Natural killer cell (primary cell): Measurements from ENCODE around the gene TMEM119. TPM values are rescaled to one million over a fixed set of nuclear protein-coding genes. Genes with fewer than 3 reads are reported as not detected.

ENCODE experiments used
- ATAC-seq, 3 donors: fragments of 150-1000 bp in 2 of 3; fragments of 200-7000 bp in 1 of 3; cut with Tn5 transposase; 1 replicate in 1 of 3; 2 replicates in 2 of 3; pipeline ENCODE4 v1.10.0; 2021; ENCODE audit warnings: mild to moderate bottlenecking in 2 of 3, moderate library complexity in 2 of 3
- DNase-seq, 2 donors: peaks; one replicate each; pipeline versions ENCODE4 v3.0.0 to v3.0.0-alpha.2; 2013 to 2021; ENCODE audit warnings: mixed read lengths in 1 of 2
- H3K27ac ChIP-seq: one replicate; pipeline ENCODE4 v1.5.1; 2013; ENCODE audit warnings: mild to moderate bottlenecking, low read length
- H3K27me3 ChIP-seq: one replicate; pipeline ENCODE4 v1.6.1; 2013; ENCODE audit warnings: low read length; ENCODE audit not compliant: control insufficient read depth, insufficient read depth
- H3K36me3 ChIP-seq: one replicate; pipeline ENCODE4 v1.6.1; 2013; ENCODE audit warnings: low read length; ENCODE audit not compliant: control insufficient read depth, insufficient read depth
- H3K4me1 ChIP-seq: one replicate; pipeline ENCODE4 v1.6.1; 2013; ENCODE audit warnings: low read length; ENCODE audit not compliant: control insufficient read depth, insufficient read depth
- H3K4me3 ChIP-seq: one replicate; pipeline ENCODE4 v1.5.1; 2013; ENCODE audit warnings: low read length
- H3K9me3 ChIP-seq: one replicate; pipeline ENCODE4 v1.6.1; 2013; ENCODE audit warnings: low read length; ENCODE audit not compliant: control insufficient read depth, insufficient read depth
- H3K27ac Mint-ChIP-seq, 2 donors: one replicate each; pipeline ENCODE4 v1.8.0; 2022; ENCODE audit warnings: mild to moderate bottlenecking in 2 of 2, mixed read lengths in 2 of 2, moderate library complexity in 1 of 2
- H3K27me3 Mint-ChIP-seq, 2 donors: one replicate each; pipeline ENCODE4 v1.8.0; 2022; ENCODE audit warnings: low read depth in 2 of 2, mixed read lengths in 2 of 2
- H3K36me3 Mint-ChIP-seq: one replicate; pipeline ENCODE4 v1.8.0; 2022; ENCODE audit warnings: mixed read lengths
- H3K4me1 Mint-ChIP-seq, 2 donors: one replicate each; pipeline ENCODE4 v1.8.0; 2022; ENCODE audit warnings: mixed read lengths in 2 of 2
- H3K4me3 Mint-ChIP-seq: one replicate; pipeline ENCODE4 v1.8.0; 2022; ENCODE audit warnings: mild to moderate bottlenecking, moderate library complexity, mixed read lengths
- H3K9me3 Mint-ChIP-seq, 2 donors: one replicate each; pipeline ENCODE4 v1.8.0; 2022; ENCODE audit warnings: mixed read lengths in 2 of 2
- WGBS: methylation state at CpG from one replicate; pipeline ENCODE4 v1.1.7; 2013; ENCODE audit warnings: missing lambda C conversion rate; ENCODE audit not compliant: insufficient coverage; 5-methylcytosine and 5-hydroxymethylcytosine counted together
- intact Hi-C: fragments of 100-400 bp; cut with micrococcal nuclease; formaldehyde crosslinking; loops from one replicate; pipeline ENCODE4 v1.14.2; 2022
- total RNA-seq, 4 donors: library from RNA; stranded (reverse); fragments of 120-200 nt in 1 of 4; gene quantifications; one replicate each; pipeline versions ENCODE4 v1.2.3 to v1.2.4, GENCODE V29; 2013 to 2022
- TF ChIP-seq, protein P1 (sequence below): fragments of 200-600 bp; IDR thresholded peaks from one replicate; pipeline ENCODE4 v1.8.0; 2022; ENCODE audit warnings: antibody characterized with exemption

TMEM119 gene
- total RNA-seq, 3 donors from 2014 or later (not counting 1 experiment from before 2014, with no cell fraction given) = 0.70 to 3.4 (median 0.71) TPM

DNA sequence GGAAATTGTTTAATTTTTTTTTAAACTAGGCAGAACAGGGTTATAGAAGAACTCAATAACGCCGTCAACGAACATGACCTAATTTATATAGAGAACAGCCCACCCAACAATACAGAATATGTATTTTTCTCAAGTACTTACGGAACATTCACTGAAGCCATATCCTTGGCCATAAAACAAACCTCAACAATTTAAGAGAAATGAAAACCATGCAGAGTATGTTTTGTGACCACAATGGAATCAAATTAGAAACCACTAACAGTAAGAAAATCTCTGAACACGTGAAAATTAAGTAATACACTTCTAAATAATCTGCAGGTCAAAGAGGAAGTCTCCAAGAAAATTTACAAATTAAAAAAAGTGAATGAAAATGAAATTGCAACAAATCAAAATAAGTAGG is 46.3 kb downstream of the TMEM119 start:
- 57% methylated on average over 4 of the region's 5 CpGs for WGBS
- peaks cover 26% of the 10 kb centered on the region for H3K36me3 ChIP-seq
- ATAC-seq = no peak
- TF ChIP-seq, protein P1, sequence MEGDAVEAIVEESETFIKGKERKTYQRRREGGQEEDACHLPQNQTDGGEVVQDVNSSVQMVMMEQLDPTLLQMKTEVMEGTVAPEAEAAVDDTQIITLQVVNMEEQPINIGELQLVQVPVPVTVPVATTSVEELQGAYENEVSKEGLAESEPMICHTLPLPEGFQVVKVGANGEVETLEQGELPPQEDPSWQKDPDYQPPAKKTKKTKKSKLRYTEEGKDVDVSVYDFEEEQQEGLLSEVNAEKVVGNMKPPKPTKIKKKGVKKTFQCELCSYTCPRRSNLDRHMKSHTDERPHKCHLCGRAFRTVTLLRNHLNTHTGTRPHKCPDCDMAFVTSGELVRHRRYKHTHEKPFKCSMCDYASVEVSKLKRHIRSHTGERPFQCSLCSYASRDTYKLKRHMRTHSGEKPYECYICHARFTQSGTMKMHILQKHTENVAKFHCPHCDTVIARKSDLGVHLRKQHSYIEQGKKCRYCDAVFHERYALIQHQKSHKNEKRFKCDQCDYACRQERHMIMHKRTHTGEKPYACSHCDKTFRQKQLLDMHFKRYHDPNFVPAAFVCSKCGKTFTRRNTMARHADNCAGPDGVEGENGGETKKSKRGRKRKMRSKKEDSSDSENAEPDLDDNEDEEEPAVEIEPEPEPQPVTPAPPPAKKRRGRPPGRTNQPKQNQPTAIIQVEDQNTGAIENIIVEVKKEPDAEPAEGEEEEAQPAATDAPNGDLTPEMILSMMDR = no peak
- no peaks in the 10 kb centered on the region for H3K4me1 ChIP-seq
- H3K9me3 Mint-ChIP-seq = no peaks in the 10 kb centered on the region
- no peak for DNase-seq
- H3K27ac ChIP-seq = no peak overlapping the region
- peaks cover 11% of the 10 kb centered on the region for H3K36me3 Mint-ChIP-seq
- H3K4me3 ChIP-seq = no peak overlapping the region
- peak overlapping the region; percentile 22 to 46 for H3K27ac Mint-ChIP-seq
- no peaks in the 10 kb centered on the region for H3K27me3 Mint-ChIP-seq
- no peaks in the 10 kb centered on the region for H3K27me3 ChIP-seq
- peaks cover 52 to 54% of the 10 kb centered on the region in 2 donors for H3K4me1 Mint-ChIP-seq
- intact Hi-C loops = no loop called here
- no peak overlapping the region for H3K4me3 Mint-ChIP-seq
- H3K9me3 ChIP-seq = no peaks in the 10 kb centered on the region

DNA sequence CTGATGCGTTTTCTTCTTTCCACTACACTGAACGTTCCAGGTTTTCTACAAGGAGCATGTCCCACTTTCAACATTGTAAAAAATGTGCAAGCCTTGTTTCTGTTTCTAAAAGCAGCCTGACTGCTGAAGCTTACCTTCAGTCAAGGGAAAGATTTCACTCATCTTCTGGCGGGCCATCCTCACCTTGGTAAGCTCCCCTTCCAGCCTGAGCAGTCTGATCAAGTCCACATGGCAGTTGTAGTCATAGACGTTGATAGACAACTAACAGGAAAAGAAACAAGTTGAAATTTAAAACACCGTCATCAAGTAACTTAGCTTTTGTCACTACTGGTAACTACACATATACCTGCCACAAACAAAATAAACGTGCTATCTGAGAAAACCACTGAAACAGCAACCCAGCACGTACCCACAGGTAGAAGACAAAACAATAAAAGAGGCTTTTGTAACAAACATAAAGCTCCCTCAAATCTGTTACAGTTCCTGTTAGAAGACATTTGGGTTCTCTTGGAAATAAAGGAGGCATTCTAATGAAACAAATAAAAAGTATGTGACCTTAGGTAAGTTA is 48.8 kb downstream of the TMEM119 start:
- Mint-ChIP-seq H3K27me3 (no peaks in the 10 kb centered on the region), H3K4me3 (no peak overlapping the region), H3K27ac (peak overlapping the region in 1 of 2 donors; percentile 36), H3K9me3 (no peaks in the 10 kb centered on the region), H3K36me3 (peaks cover 20% of the 10 kb centered on the region), H3K4me1 (peaks cover 43 to 49% of the 10 kb centered on the region in 2 donors)
- Histone ChIP-seq H3K36me3 (peaks cover 45% of the 10 kb centered on the region), H3K4me3 (no peak overlapping the region), H3K9me3 (no peaks in the 10 kb centered on the region), H3K4me1 (no peaks in the 10 kb centered on the region), H3K27me3 (no peaks in the 10 kb centered on the region), H3K27ac (no peak overlapping the region)
- 76% methylated on average over 7 of the region's 7 CpGs for WGBS
- no peak for DNase-seq
- intact Hi-C loops = no loop called here
- TF ChIP-seq, protein P1 = no peak
- ATAC-seq = no peak

DNA sequence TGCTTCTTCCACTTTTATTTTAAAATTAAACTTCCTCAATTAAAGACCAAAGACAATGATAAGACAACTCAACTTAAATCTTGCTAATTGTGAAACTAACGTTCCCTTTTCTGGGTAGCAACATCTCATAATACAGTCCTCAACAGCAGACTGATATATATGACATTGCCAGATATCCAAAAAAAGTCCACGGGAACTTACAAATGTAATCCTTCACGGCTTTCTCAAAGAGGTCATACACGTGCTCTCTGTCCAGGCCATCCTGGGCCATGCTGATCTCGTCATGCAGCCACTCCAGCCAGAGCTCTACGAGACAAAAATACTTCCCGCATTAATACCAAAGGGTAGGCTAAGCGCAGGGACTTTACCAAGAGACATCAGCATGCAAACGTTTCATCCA is 50.2 kb downstream of the TMEM119 start:
- TF ChIP-seq, protein P1 = no peak
- Mint-ChIP-seq H3K4me1 (peaks cover 32 to 47% of the 10 kb centered on the region in 2 donors), H3K27ac (no peak overlapping the region), H3K27me3 (no peaks in the 10 kb centered on the region), H3K4me3 (no peak overlapping the region), H3K36me3 (peaks cover 29% of the 10 kb centered on the region), H3K9me3 (no peaks in the 10 kb centered on the region)
- 89% methylated on average over 9 of the region's 9 CpGs for WGBS
- no peak overlapping the region for H3K4me3 ChIP-seq
- H3K27ac ChIP-seq = no peak overlapping the region
- ATAC-seq = no peak
- no peaks in the 10 kb centered on the region for H3K4me1 ChIP-seq
- peaks cover 58% of the 10 kb centered on the region for H3K36me3 ChIP-seq
- no peak for DNase-seq
- no peaks in the 10 kb centered on the region for H3K9me3 ChIP-seq
- H3K27me3 ChIP-seq = no peaks in the 10 kb centered on the region
- intact Hi-C loops = no loop called here

DNA sequence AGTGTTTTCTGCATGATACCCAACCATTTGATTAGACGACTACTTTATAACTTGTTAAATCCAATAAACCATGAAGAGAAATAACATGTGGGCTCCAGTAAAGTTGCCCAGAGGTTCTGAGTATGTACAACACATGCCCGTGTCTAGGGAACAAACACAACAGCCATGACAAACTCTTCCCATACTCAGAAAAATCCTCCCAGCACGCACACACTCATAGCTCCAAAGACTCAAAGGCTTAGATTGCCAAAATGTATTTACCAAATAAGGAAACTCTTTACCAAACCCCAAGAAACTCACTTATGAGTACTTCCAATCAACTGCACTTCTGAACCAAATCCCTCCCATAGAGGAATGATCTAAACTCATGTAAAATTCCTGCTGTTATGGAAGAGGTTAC is 54.2 kb downstream of the TMEM119 start:
- H3K4me1 ChIP-seq = no peaks in the 10 kb centered on the region
- WGBS = 98% methylated on average over 3 of the region's 3 CpGs
- H3K9me3 ChIP-seq = no peaks in the 10 kb centered on the region
- Mint-ChIP-seq H3K4me3 (no peak overlapping the region), H3K27ac (no peak overlapping the region), H3K4me1 (peaks cover 16 to 26% of the 10 kb centered on the region in 2 donors), H3K9me3 (no peaks in the 10 kb centered on the region), H3K36me3 (peaks cover 29% of the 10 kb centered on the region), H3K27me3 (no peaks in the 10 kb centered on the region)
- H3K27me3 ChIP-seq = no peaks in the 10 kb centered on the region
- no peak overlapping the region for H3K4me3 ChIP-seq
- H3K27ac ChIP-seq = no peak overlapping the region
- intact Hi-C loops = no loop called here
- DNase-seq (no peak), ATAC-seq (no peak)
- peaks cover 62% of the 10 kb centered on the region for H3K36me3 ChIP-seq
- TF ChIP-seq, protein P1 = no peak
